H4 (cell line): Measurements from ENCODE around the gene TMEM253. TPM values are rescaled to one million over a fixed set of nuclear protein-coding genes. Genes with fewer than 3 reads are reported as not detected.

ENCODE experiments used
- total RNA-seq: library from RNA; depleted of rRNA; stranded (reverse); fragments of >200 nt; shearing (Covaris generic); gene quantifications from 2 replicates; pipeline ENCODE4 v1.2.3, GENCODE V29; 2014; rRNA removed

Gene TMEM253
- total RNA-seq, 1 experiment from 2014 or later: 0.68 TPM

Other genes starting within 250 kb of the TMEM253 start
- not detected in 2 replicates for gene RNASE3, start 209.7 kb upstream of the TMEM253 start, total RNA-seq
- not detected in 2 replicates for gene RNASE2, start 145.6 kb upstream of the TMEM253 start, total RNA-seq
- 60.2 and 64.0 TPM in 2 replicates for gene METTL17, start 111.1 kb upstream of the TMEM253 start, total RNA-seq
- gene SLC39A2, start 101.8 kb upstream of the TMEM253 start, total RNA-seq: not detected in 2 replicates
- 1.3 and 8.5 TPM in 2 replicates for gene NDRG2, start 76.0 kb upstream of the TMEM253 start, total RNA-seq
- gene TPPP2, start 70.8 kb upstream of the TMEM253 start, total RNA-seq: not detected in 2 replicates
- gene RNASE13, start 66.3 kb upstream of the TMEM253 start, total RNA-seq: not detected in 2 replicates
- not detected in 2 replicates for gene RNASE7, start 58.7 kb upstream of the TMEM253 start, total RNA-seq
- gene RNASE8, start 43.2 kb upstream of the TMEM253 start, total RNA-seq: not detected in 2 replicates
- gene ARHGEF40, start 30.8 kb upstream of the TMEM253 start, total RNA-seq: 11.2 and 15.4 TPM in 2 replicates
- 7.3 and 11.3 TPM in 2 replicates for gene ZNF219, start 2.4 kb upstream of the TMEM253 start, total RNA-seq
- gene OR5AU1, start 55.0 kb downstream of the TMEM253 start, total RNA-seq: not detected in 2 replicates
- gene HNRNPC, start 168.4 kb downstream of the TMEM253 start, total RNA-seq: 1,295 and 1,559 TPM in 2 replicates
- not detected in 2 replicates for gene RPGRIP1, start 179.0 kb downstream of the TMEM253 start, total RNA-seq